HG03095 (cell line): Measurements from ENCODE around the gene TMEM132A.

Experiments used
- ATAC-seq: cut with Tn5 transposase; IDR thresholded peaks from one replicate; pipeline ENCODE4 v1.9.1; 2021; ENCODE audit warnings: moderate library complexity; ENCODE audit not compliant: unreplicated experiment

Gene TMEM132A

GRCh38 chr11:60921777-60922335 is 2.4 kb upstream of the TMEM132A start:
- ATAC-seq, result no peak

DNA sequence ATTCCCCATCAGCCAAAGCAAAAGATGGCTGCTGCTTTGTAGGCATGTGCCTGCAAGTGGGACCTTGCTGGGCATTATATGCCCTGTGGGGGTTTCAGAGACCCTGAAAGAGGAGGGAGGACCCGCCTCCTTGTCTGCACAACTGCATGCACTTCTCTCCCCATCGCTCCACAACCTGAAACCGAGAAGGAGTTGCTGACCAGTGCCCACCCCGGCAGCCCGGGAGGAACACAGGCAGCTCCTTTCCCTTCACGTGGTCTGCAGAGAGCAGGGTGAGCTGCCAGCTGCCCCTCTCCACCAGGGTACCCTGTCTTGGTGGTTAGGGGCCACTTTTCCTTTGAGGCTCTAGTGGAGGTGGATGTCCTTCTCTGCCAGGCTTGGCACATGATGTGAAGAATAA is 1.4 kb upstream of the TMEM132A start:
- no peak for ATAC-seq

DNA sequence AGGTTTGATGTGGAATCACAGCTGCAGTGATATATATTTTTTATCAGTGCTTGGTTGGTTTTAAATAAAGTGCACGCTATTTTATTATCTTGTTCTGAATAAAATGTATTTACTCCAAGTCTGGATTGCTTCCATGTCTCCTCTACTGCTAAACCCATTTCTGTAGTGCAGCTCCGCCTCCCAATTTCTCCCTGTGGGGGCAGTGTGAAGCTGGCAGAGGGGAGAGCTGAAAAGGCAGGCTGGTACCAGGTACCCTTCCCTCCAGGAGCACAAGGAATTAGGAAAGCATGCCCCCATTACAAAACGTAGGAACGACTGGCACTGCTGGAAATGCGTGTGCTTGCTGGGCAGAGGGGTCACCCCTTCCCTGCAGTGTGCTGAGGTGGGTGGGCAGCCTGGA is 934 bp upstream of the TMEM132A start:
- no peak for ATAC-seq

GRCh38 chr11:60923800-60924109 is 505 bp upstream of the TMEM132A start:
- no peak for ATAC-seq

DNA sequence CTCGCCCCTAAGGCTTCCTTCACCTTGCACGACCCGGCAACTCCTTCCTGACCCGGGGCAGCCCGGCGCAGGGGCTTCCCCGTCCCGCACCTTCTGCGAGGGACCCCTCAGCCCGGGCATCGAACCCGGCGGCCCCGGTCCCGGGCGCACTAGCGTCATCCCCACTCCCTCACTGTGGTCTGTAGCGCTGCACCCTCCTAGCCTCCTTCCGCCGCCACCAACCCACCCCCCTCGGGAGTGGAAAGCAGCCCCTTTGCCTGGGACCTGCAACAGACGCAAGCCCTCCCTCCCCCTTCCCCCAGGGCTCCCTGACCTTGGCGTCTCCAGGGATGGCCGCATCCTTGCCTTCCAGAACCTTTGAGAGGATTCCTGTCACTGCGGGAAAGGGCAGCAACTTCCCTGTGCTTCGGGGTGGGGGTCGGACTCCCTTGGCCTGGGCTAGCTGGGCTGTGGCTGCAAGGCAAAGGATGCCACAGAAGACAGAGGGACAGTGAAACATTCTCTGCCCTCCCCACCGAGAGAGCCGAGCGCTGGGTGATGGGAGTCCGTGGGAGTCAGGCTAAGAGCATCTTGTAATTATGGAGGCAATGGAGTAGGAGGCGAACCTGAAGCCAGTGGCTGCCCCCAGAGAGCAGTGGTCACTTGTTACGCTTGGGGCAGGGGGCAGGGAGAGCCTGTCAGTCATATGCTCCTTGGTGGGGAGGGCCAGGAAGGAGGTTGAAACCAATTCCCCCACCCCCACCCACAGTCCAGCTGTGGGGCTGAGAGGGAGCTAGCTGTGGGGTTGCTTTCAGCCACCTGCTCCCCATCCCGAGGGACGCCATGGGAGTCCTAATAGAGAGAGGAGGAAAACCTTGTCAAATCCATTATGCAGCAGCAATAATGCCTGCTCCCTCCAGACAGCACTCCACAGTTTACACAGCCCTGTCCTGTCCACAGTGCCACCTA is 920 bp downstream of the TMEM132A start:
- no peak for ATAC-seq

GRCh38 chr11:60925868-60926267 is 1.6 kb downstream of the TMEM132A start:
- no peak for ATAC-seq

GRCh38 chr11:60926500-60926899 is 2.2 kb downstream of the TMEM132A start:
- no peak for ATAC-seq

DNA sequence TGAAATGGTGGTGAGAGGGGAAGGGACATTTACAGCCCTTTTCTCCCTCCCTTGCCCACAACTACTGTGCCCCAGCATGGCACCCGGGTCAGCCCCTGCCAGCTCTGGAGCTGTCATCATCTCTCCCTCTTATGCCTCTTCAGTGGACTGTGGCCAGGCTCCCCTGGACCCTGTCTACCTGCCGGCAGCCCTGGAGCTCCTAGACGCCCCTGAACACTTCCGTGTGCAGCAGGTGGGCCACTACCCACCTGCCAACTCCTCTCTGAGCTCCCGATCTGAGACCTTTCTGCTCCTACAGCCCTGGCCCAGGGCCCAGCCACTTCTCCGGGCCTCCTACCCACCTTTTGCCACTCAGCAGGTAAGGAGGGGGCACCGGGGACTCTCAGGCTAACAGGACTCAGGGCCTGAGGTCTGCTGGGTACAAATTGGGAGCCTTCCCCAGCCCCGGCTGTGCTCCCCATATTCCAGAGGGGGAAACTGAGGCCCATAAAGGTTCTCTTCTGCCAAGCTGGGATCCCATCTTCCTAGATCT is 2.9 kb downstream of the TMEM132A start:
- no peak for ATAC-seq

DNA sequence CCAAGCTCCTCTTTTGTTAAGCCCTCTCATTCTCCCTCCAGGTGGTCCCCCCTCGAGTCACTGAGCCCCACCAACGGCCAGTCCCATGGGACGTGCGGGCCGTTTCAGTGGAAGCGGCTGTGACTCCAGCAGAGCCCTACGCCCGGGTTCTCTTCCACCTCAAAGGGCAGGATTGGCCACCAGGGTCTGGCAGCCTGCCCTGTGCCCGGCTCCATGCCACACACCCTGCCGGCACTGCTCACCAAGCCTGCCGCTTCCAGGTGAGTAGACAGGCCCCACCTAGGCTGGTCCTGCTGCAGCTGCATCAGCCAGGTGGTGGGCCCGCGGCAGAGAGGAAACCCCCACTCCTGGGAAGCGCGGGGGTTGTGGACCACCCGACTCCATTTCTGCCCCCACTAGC is 3.3 kb downstream of the TMEM132A start:
- no peak for ATAC-seq

GRCh38 chr11:60928563-60929001 is 4.3 kb downstream of the TMEM132A start:
- ATAC-seq, result no peak

DNA sequence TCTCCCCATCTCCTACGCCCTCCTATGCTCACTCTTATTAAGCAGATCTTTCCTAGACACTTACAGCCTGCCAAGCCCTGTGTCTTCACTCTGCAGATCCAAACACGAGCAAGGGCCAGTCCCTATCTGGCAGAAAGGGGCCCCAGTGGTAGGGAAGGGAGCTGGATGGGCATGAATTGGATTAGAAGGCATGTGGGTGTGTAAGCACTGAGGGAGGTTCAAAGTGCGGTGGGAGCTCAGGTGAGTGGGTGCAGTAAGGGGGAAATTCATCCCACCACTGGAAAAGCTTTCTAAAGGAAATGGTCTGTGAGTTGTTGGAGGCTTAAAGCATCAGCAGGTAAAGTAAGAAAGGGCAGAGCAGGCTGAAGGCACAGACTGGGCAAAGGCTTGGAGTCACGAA is 5.5 kb downstream of the TMEM132A start:
- ATAC-seq, result no peak

- ATAC-seq, result no peak
Observed at GRCh38 chr11:60930394-60930793, 6.1 kb downstream of the TMEM132A start.

GRCh38 chr11:60931917-60932316 is 7.7 kb downstream of the TMEM132A start:
- no peak for ATAC-seq

GRCh38 chr11:60932605-60933356 is 8.5 kb downstream of the TMEM132A start:
- ATAC-seq, result no peak

GRCh38 chr11:60933416-60934123 is 9.3 kb downstream of the TMEM132A start:
- no peak for ATAC-seq

- no peak for ATAC-seq
Observed at GRCh38 chr11:60934124-60934789, 10.0 kb downstream of the TMEM132A start.

DNA sequence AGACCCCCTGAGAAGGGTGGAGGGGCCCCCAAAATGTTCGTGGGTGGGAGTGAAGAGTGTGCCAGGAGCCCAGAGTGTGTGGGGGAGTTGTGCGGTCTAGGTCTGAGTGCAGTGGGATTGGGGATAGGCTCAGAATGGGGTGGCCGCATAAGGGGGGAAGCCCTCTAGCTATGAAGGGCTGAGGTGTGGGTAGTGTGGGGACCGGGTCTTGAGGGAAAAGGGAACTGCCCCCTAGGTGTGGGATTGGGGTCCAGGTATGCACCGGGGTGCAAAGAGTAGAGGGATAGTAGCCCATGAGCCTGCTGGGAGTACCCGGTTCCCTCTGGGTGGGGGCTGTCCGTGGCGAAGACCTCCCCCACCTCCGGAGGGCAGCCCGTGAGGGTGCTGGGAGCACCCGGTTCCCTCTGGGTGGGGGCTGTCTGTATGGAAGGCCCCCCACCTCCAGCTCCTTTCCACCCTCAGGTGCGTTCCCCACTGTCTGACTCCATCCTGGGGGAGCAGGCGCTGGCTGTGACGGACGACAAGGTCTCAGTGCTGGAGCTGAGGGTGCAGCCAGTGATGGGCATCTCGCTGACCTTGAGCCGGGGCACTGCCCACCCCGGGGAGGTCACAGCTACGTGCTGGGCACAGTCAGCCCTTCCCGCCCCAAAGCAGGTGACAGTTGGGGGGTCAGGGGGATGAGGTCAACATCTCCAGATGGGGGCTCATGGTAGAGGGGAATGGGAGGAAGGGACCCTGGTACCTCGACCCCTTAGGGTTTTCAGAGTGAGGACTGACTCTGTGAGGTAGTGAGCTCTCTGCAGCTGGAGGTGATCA is 10.7 kb downstream of the TMEM132A start:
- no peak for ATAC-seq

DNA sequence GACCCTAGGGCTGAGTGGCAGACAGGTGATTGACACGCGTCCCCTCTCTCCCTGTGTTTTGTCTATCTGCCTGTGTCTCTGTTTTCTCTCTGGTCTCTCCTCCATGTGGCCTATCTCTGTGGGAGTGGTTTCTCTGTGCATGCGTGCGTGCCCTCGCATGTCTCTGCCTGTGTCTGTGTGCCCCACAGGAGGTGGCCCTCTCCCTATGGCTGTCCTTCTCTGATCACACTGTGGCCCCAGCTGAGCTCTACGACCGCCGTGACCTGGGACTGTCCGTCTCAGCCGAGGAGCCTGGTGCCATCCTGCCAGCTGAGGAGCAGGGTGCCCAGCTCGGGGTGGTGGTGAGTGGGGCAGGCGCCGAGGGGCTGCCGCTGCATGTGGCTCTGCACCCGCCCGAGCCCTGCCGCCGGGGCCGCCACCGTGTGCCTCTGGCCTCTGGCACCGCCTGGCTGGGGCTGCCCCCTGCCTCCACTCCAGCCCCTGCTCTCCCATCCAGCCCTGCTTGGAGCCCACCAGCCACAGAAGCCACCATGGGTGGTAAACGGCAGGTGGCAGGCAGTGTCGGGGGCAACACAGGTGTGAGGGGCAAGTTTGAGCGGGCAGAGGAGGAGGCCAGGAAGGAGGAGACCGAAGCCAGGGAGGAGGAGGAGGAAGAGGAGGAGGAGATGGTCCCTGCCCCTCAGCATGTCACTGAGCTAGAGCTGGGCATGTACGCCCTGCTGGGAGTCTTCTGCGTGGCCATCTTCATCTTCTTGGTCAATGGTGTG is 11.6 kb downstream of the TMEM132A start:
- ATAC-seq, result no peak
